ENCODE data around the gene EIF5. TPM values are rescaled to one million over a fixed set of nuclear protein-coding genes. Genes with fewer than 3 reads are reported as not detected.

The EIF5 gene
- total and polyA plus RNA-seq, 2 of the 8 experiments (the other 6 are each of a cell fraction or from before 2014, with no cell fraction given) = 179 to 323 TPM

DNA sequence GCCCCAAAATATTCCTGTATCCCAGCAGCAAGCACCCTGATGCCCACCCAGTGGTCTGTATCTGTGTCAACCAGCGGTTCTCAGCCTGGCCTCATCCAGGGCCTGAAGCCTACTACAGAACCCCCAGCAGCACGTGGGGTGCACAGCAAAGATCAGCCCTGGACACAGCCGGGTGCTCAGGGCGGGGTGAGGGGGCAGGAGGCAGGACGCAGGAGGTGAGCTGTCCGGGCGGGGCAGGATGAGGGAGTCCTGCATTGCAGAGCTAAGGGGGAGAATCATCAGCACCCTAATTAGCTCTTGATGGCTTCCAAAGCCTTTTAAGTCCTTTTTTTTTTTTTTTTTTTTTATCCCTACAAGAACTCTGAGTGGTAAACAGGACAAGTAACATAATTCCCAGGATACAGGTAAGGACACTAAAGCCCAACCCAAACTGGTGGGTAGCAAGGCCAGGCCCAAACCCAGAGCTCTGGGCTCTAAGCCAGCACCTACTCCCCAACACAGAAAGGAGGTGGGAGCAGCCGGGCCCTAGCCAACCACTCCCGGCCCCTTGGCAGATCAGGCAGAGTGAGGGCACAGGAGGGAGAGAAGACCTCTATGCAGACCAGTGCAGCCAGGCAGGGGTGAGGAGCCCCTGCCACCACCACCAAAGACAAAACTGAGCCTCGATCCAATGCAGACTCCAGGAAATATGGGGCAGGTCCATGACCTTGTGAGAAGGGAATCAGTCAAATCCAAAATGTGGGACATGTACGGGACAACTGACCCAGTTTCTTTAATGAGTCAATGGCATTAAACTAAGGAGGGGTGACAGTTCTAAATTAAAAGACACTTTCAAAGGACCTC, 32.3 kb upstream of the EIF5 start:
- Histone ChIP-seq H3K4me3 (ENCODE audit: extremely low read depth in 1 of 4, insufficient read depth in 2 of 4, low read depth in 3 of 4, low read length in 4 of 4) (no peak overlapping the region), H3K4ac (replicated peaks; ENCODE audit: insufficient read length, low read depth, low read length) (no peak overlapping the region), H3K23ac (ENCODE audit: insufficient read length) (no peak overlapping the region), H3K23me2 (ENCODE audit: low read depth, low read length) (no peaks in the 10 kb centered on the region), H3K4me2 (ENCODE audit: insufficient read depth in 1 of 2, low read depth in 2 of 2, low read length in 2 of 2) (no peak overlapping the region), H3K79me2 (ENCODE audit: control insufficient read depth in 1 of 2, insufficient read depth in 2 of 2, low read length in 2 of 2) (no peaks in the 10 kb centered on the region), H4K91ac (replicated peaks; ENCODE audit: insufficient read length, low read length) (no peak overlapping the region), H3K18ac (ENCODE audit: extremely low read depth, low read length) (no peak overlapping the region), H2BK5ac (ENCODE audit: low read depth, low read length) (no peak overlapping the region), H3K36me3 (ENCODE audit: control insufficient read depth in 2 of 4, insufficient read depth in 4 of 4, low read length in 3 of 4) (no peaks in the 10 kb centered on the region), H3K14ac (ENCODE audit: insufficient read length) (no peak overlapping the region), H3K79me1 (ENCODE audit: low read depth, low read length) (no peaks in the 10 kb centered on the region), H2AK5ac (ENCODE audit: low read depth, low read length) (no peak overlapping the region), H4K8ac (ENCODE audit: extremely low read depth, insufficient read depth, low read length) (no peak overlapping the region), H3K56ac (replicated peaks; ENCODE audit: insufficient read length, low read depth, low read length) (no peak overlapping the region), H2BK12ac (ENCODE audit: low read depth, low read length) (no peak overlapping the region), H3K4me1 (replicated peaks in 1 of 4; ENCODE audit: control insufficient read depth in 3 of 4, insufficient read depth in 4 of 4, low read length in 3 of 4) (no peaks in the 10 kb centered on the region), H2BK15ac (ENCODE audit: low read length) (no peak overlapping the region), H2BK20ac (ENCODE audit: low read length) (no peak overlapping the region), H3K9me3 (ENCODE audit: insufficient read depth in 2 of 2, low read depth in 1 of 2, low read length in 1 of 2) (no peaks in the 10 kb centered on the region), H2BK120ac (replicated peaks; ENCODE audit: low read depth, low read length) (no peak overlapping the region), H4K5ac (ENCODE audit: insufficient read length, low read depth, low read length) (no peak overlapping the region), H3K9ac (replicated peaks in 1 of 4; ENCODE audit: extremely low read depth in 1 of 4, low read depth in 3 of 4, low read length in 3 of 4) (no peak overlapping the region), H2AFZ (ENCODE audit: low read length) (0 out of 2 replicates have a peak overlapping the region, but pooled peaks have one; percentile 52), H4K20me1 (replicated peaks in 1 of 2; ENCODE audit: control insufficient read depth in 1 of 2, insufficient read depth in 2 of 2, low read length in 2 of 2) (no peaks in the 10 kb centered on the region), H3K27me3 (replicated peaks in 1 of 4; ENCODE audit: control insufficient read depth in 3 of 4, extremely low read depth in 1 of 4, insufficient read depth in 3 of 4, low read length in 3 of 4) (no peaks in the 10 kb centered on the region), H3K27ac (ENCODE audit: low read depth, low read length) (no peak overlapping the region)
- DNase-seq (ENCODE audit: low read depth in 1 of 2, low spot score in 2 of 2) (no peak), FAIRE-seq (no peak)
- ChIA-PET POLR2A (ENCODE audit: partially characterized antibody) (interaction anchor here (0.6 to 1.1 kb wide), 4 partner anchors 18 to 79 kb away, joined by 3 read pairs; partner anchors contain the start of gene EIF5), CTCF (ENCODE audit: partially characterized antibody) (interaction anchor here (0.9 to 4.1 kb wide), 6 partner anchors 8 to 260 kb away, joined by 3 to 12 read pairs (median 4); no protein-coding TSS in a partner anchor)
- no peak for TF ChIP-seq SIRT6 (IDR thresholded peaks at IDR 0.05; ENCODE audit: low read length)
- TF ChIP-seq CBX5 (IDR thresholded peaks at IDR 0.05; ENCODE audit: low read depth, low read length) = no peak
- 84% methylated on average over 11 of the region's 11 CpGs; no CpG with 5 or more reads in 1 of the 2 experiments for WGBS, 2 experiments (ENCODE audit: extremely low coverage in 1 of 2, insufficient coverage in 1 of 2, insufficient read length in 1 of 2, insufficient replicate concordance in 2 of 2, low coverage in 1 of 2, low lambda C conversion rate in 2 of 2, missing lambda C conversion rate in 1 of 2)
